PC-9 (cell line): ENCODE measurements around the gene LRCH4. TPM values are rescaled to one million over a fixed set of nuclear protein-coding genes. Genes with fewer than 3 reads are reported as not detected.
A peak's percentile ranks its signal among the peaks of the same experiment; 100 is the strongest.
"Not testable (repeated sequence)": the region's sequence is repeated elsewhere in the genome, so short reads cannot be mapped to it uniquely, and the experiment has no call there.

ENCODE experiments used
- BruUV-seq: library from RNA; stranded (reverse); fragments of 400-500 nt; replicated peaks from 2 replicates; lab custom pipeline; 2021; lab: Mats Ljungman, UMichigan
- CTCF ChIA-PET: fragments of 300-600 bp; sonication (Branson Sonifier 250); formaldehyde crosslinking; loops from one replicate; lab custom pipeline; 2022; ENCODE audit warnings: antibody characterized with exemption; lab: Charles Lee
- POLR2A ChIA-PET: fragments of 300-600 bp; sonication (Branson Sonifier 250); formaldehyde crosslinking; loops from one replicate; lab custom pipeline; 2022; ENCODE audit warnings: antibody characterized with exemption; ENCODE audit not compliant: unreplicated experiment; lab: Charles Lee
- DNase-seq, 2 experiments: peaks; one replicate each; pipeline versions ENCODE4 v3.0.0 to v3.0.0-alpha.2; 2015 to 2022; ENCODE audit warnings: mixed read lengths in 1 of 2
- H2AFZ ChIP-seq: fragments of 200-600 bp; sonication (generic); 2 replicates; pipeline ENCODE4 v1.8.1; 2017; ENCODE audit warnings: antibody characterized with exemption
- H3F3A ChIP-seq: fragments of 200-600 bp; sonication (generic); 2 replicates; pipeline ENCODE4 v1.8.1; 2017; ENCODE audit warnings: antibody characterized with exemption, mild to moderate bottlenecking, low read depth; ENCODE audit not compliant: insufficient read depth
- H3K27ac ChIP-seq: fragments of 200-600 bp; sonication (generic); 2 replicates; pipeline ENCODE4 v1.6.1; 2016; ENCODE audit warnings: mixed run types
- H3K27me3 ChIP-seq: fragments of 200-600 bp; sonication (generic); 2 replicates; pipeline ENCODE4 v1.6.1; 2016; ENCODE audit warnings: low read depth, mixed run types; ENCODE audit not compliant: insufficient read depth
- H3K36me3 ChIP-seq: fragments of 200-600 bp; sonication (generic); 2 replicates; pipeline ENCODE4 v1.6.1; 2016; ENCODE audit warnings: low read depth, mixed run types
- H3K4me1 ChIP-seq: fragments of 200-600 bp; sonication (generic); replicated peaks from 2 replicates; pipeline ENCODE4 v1.6.1; 2016; ENCODE audit warnings: mixed run types; ENCODE audit not compliant: insufficient read depth
- H3K4me2 ChIP-seq: fragments of 200-600 bp; sonication (generic); 2 replicates; pipeline ENCODE4 v1.6.1; 2017; ENCODE audit warnings: mixed run types
- H3K4me3 ChIP-seq: fragments of 200-600 bp; sonication (generic); 2 replicates; pipeline ENCODE4 v1.6.1; 2016; ENCODE audit warnings: mixed run types
- H3K79me2 ChIP-seq: fragments of 200-600 bp; sonication (generic); 2 replicates; pipeline ENCODE4 v1.6.1; 2017; ENCODE audit warnings: low read depth, mixed run types
- H3K9me2 ChIP-seq: fragments of 200-600 bp; sonication (generic); 2 replicates; pipeline ENCODE4 v1.8.1; 2017; ENCODE audit warnings: mild to moderate bottlenecking; ENCODE audit not compliant: insufficient read depth
- H3K9me3 ChIP-seq: fragments of 200-600 bp; sonication (generic); 2 replicates; pipeline ENCODE4 v1.8.1; 2016; ENCODE audit warnings: low read depth; ENCODE audit not compliant: insufficient read depth
- H4K20me1 ChIP-seq: fragments of 200-600 bp; sonication (generic); 2 replicates; pipeline ENCODE4 v1.8.1; 2017; ENCODE audit not compliant: insufficient read depth
- CTCF ChIP-seq: fragments of 200-600 bp; sonication (generic); conservative IDR thresholded peaks from 2 replicates; pipeline ENCODE4 v1.6.1; 2017; ENCODE audit warnings: mixed run types, antibody characterized with exemption, mild to moderate bottlenecking, moderate library complexity
- EZH2 ChIP-seq: fragments of 200-600 bp; sonication (generic); IDR thresholded peaks from 2 replicates; pipeline ENCODE4 v1.8.0; 2017; ENCODE audit warnings: antibody characterized with exemption, low read depth
- intact Hi-C: fragments of 100-400 bp; cut with micrococcal nuclease; formaldehyde crosslinking; loops from one replicate; pipeline ENCODE4 v1.10.0; 2022; ENCODE audit not compliant: unreplicated experiment
- total RNA-seq: library from RNA; stranded (reverse); gene quantifications from 2 replicates; pipeline ENCODE4 v1.2.3, GENCODE V29; 2021

The LRCH4 gene
- total RNA-seq, 1 experiment from 2014 or later: 89.6 TPM

GRCh38 chr7:100539436-100540006 is 46.4 kb downstream of the LRCH4 start:
- peak overlapping the region; percentile 79 for H3K4me3 ChIP-seq
- TF ChIP-seq EZH2: no peak
- no peak for TF ChIP-seq CTCF
- H2AFZ ChIP-seq: peak overlapping the region; percentile 84
- H3K4me2 ChIP-seq: peak overlapping the region; percentile 98
- no peaks in the 10 kb centered on the region for H4K20me1 ChIP-seq
- no peaks in the 10 kb centered on the region for H3K27me3 ChIP-seq
- no peaks in the 10 kb centered on the region for H3K9me3 ChIP-seq
- no TSS peak for BruUV-seq
- peaks cover 31% of the 10 kb centered on the region for H3F3A ChIP-seq
- intact Hi-C loops: loop anchor here (2.0 kb wide), 1 partner anchor 43 kb away; no protein-coding TSS in a partner anchor
- no peaks in the 10 kb centered on the region for H3K36me3 ChIP-seq
- CTCF ChIA-PET: interaction anchor here (0.6 to 0.7 kb wide), 5 partner anchors 32 to 605 kb away, joined by 3 to 6 read pairs (median 4); no protein-coding TSS in a partner anchor
- no peaks in the 10 kb centered on the region for H3K9me2 ChIP-seq
- H3K27ac ChIP-seq: no peak overlapping the region
- POLR2A ChIA-PET: interaction anchor here (0.6 kb wide), 2 partner anchors 18 to 44 kb away, joined by 3 to 4 read pairs; no protein-coding TSS in a partner anchor
- H3K79me2 ChIP-seq: peaks cover 47% of the 10 kb centered on the region
- DNase-seq: no peak
- peaks cover 51% of the 10 kb centered on the region for H3K4me1 ChIP-seq

- Histone ChIP-seq H3K79me2 (peaks cover 42% of the 10 kb centered on the region), H3K4me3 (peak within 1 kb of the TSS; percentile 79), H2AFZ (peak within 1 kb of the TSS; percentile 84), H3K9me2 (no peaks in the 10 kb centered on the region), H3K4me1 (peaks cover 44% of the 10 kb centered on the region), H3K27me3 (no peaks in the 10 kb centered on the region), H3K36me3 (no peaks in the 10 kb centered on the region), H3F3A (peaks cover 25% of the 10 kb centered on the region), H3K27ac (peak within 1 kb of the TSS; percentile 42), H3K9me3 (no peaks in the 10 kb centered on the region), H4K20me1 (no peaks in the 10 kb centered on the region), H3K4me2 (peak within 1 kb of the TSS; percentile 98)
- no TSS peak for BruUV-seq
- peak; percentile 99 to 100 for DNase-seq
- intact Hi-C loops: loop anchor here (2.0 kb wide), 1 partner anchor 44 kb away; no protein-coding TSS in a partner anchor
- TF ChIP-seq CTCF (no peak), EZH2 (no peak)
- CTCF ChIA-PET: interaction anchor here (0.6 to 1.1 kb wide), 7 partner anchors 18 to 605 kb away, joined by 3 to 6 read pairs (median 4); no protein-coding TSS in a partner anchor
- POLR2A ChIA-PET: interaction anchor here (0.5 to 0.7 kb wide), 6 partner anchors 17 to 1034 kb away, joined by 3 to 6 read pairs (median 4); partner anchors contain the start of gene ZKSCAN5
Observed at GRCh38 chr7:100538654-100539435, 47.1 kb downstream of the LRCH4 start, which contains the start of gene AGFG2. Gene AGFG2, plus strand, starts transcription at chr7:100539203. Its CDS starts 144 bp downstream, at chr7:100539347.

GRCh38 chr7:100538348-100538653 is 47.6 kb downstream of the LRCH4 start:
- Histone ChIP-seq H2AFZ (peak overlapping the region; percentile 79), H4K20me1 (no peaks in the 10 kb centered on the region), H3K4me2 (peak overlapping the region; percentile 96), H3F3A (peaks cover 19% of the 10 kb centered on the region), H3K9me2 (no peaks in the 10 kb centered on the region), H3K4me1 (peaks cover 39% of the 10 kb centered on the region), H3K27me3 (no peaks in the 10 kb centered on the region), H3K27ac (peak overlapping the region; percentile 42), H3K36me3 (no peaks in the 10 kb centered on the region), H3K79me2 (peaks cover 37% of the 10 kb centered on the region), H3K9me3 (no peaks in the 10 kb centered on the region), H3K4me3 (peak overlapping the region; percentile 56)
- intact Hi-C loops: loop anchor here (2.0 kb wide), 1 partner anchor 44 kb away; no protein-coding TSS in a partner anchor
- no peak for DNase-seq
- TF ChIP-seq EZH2: no peak
- no peak for TF ChIP-seq CTCF
- ChIA-PET CTCF (interaction anchor here (1.1 kb wide), 1 partner anchor 22 kb away, joined by 3 read pairs; no protein-coding TSS in a partner anchor), POLR2A (interaction anchor here (0.5 to 0.7 kb wide), 4 partner anchors 46 to 1034 kb away, joined by 3 to 6 read pairs (median 4); partner anchors contain the start of gene ZKSCAN5)
- TSS peak; percentile 59 for BruUV-seq

GRCh38 chr7:100536695-100537094 is 49.2 kb downstream of the LRCH4 start:
- CTCF ChIA-PET, POLR2A ChIA-PET: not testable (repeated sequence)

More at GRCh38 chr7:100536695-100537094, 49.2 kb downstream of the LRCH4 start:
- H3K9me3 ChIP-seq, H2AFZ ChIP-seq, intact Hi-C loops, BruUV-seq, H3K4me2 ChIP-seq, H3K9me2 ChIP-seq, H3K27ac ChIP-seq, DNase-seq, H3F3A ChIP-seq, H3K36me3 ChIP-seq, H4K20me1 ChIP-seq, H3K4me3 ChIP-seq, H3K27me3 ChIP-seq: not testable (repeated sequence)
- H3K4me1 ChIP-seq: peaks cover 23% of the 10 kb centered on the region
- H3K79me2 ChIP-seq: peaks cover 21% of the 10 kb centered on the region
